H9 (cell line): ENCODE measurements around the gene CAND2. TPM values are rescaled to one million over a fixed set of nuclear protein-coding genes. Genes with fewer than 3 reads are reported as not detected.

ENCODE experiments used
- DNase-seq: peaks from one replicate; pipeline ENCODE4 v3.0.0-alpha.2; 2017
- H2AFZ ChIP-seq: one replicate; pipeline ENCODE4 v1.6.1; 2013; ENCODE audit warnings: mild to moderate bottlenecking, low read length, control low read depth, moderate library complexity
- H2AK5ac ChIP-seq: 2 replicates; pipeline ENCODE4 v1.6.1; 2013; ENCODE audit warnings: low read length, control low read depth, mixed read lengths; ENCODE audit not compliant: insufficient read length
- H2BK120ac ChIP-seq: one replicate; pipeline ENCODE4 v1.6.1; 2013; ENCODE audit warnings: low read depth, mild to moderate bottlenecking, low read length, control low read depth, inconsistent platforms; ENCODE audit not compliant: poor library complexity, severe bottlenecking
- H2BK12ac ChIP-seq: 2 replicates; pipeline ENCODE4 v1.6.1; 2013; ENCODE audit warnings: low read length, control low read depth, mixed read lengths, low read depth; ENCODE audit not compliant: insufficient read length
- H2BK15ac ChIP-seq: 2 replicates; pipeline ENCODE4 v1.6.1; 2013; ENCODE audit warnings: low read depth, low read length, control low read depth
- H2BK20ac ChIP-seq: one replicate; pipeline ENCODE4 v1.6.1; 2013; ENCODE audit warnings: low read depth, mild to moderate bottlenecking, low read length, control low read depth, inconsistent platforms; ENCODE audit not compliant: poor library complexity, severe bottlenecking
- H2BK5ac ChIP-seq: 2 replicates; pipeline ENCODE4 v1.6.1; 2013; ENCODE audit warnings: low read length, control low read depth, mixed read lengths; ENCODE audit not compliant: insufficient read length
- H3K14ac ChIP-seq: 2 replicates; pipeline ENCODE4 v1.6.1; 2013; ENCODE audit warnings: low read length, control low read depth; ENCODE audit not compliant: insufficient read depth
- H3K18ac ChIP-seq: 2 replicates; pipeline ENCODE4 v1.6.1; 2013; ENCODE audit warnings: low read depth, mild to moderate bottlenecking, mixed read lengths, low read length, control low read depth; ENCODE audit not compliant: insufficient read length
- H3K23ac ChIP-seq: 2 replicates; pipeline ENCODE4 v1.6.1; 2013; ENCODE audit warnings: low read length, control low read depth, mixed read lengths, low read depth; ENCODE audit not compliant: insufficient read length
- H3K23me2 ChIP-seq: 2 replicates; pipeline ENCODE4 v1.6.1; 2013; ENCODE audit warnings: low read depth, mild to moderate bottlenecking, mixed read lengths, low read length, control low read depth; ENCODE audit not compliant: insufficient read length, poor library complexity, severe bottlenecking
- H3K27ac ChIP-seq: 2 replicates; pipeline ENCODE4 v1.5.1; 2013; ENCODE audit warnings: low read length, control low read depth, mixed read lengths, low read depth; ENCODE audit not compliant: insufficient read length
- H3K27me3 ChIP-seq: 2 replicates; pipeline ENCODE4 v1.6.1; 2013; ENCODE audit warnings: low read length, control low read depth, inconsistent platforms; ENCODE audit not compliant: insufficient read depth
- H3K4ac ChIP-seq: 2 replicates; pipeline ENCODE4 v1.6.1; 2013; ENCODE audit warnings: low read depth, mild to moderate bottlenecking, control low read depth, inconsistent platforms, low read length, moderate library complexity
- H3K4me1 ChIP-seq: 2 replicates; pipeline ENCODE4 v1.6.1; 2013; ENCODE audit warnings: low read length, control low read depth, inconsistent platforms; ENCODE audit not compliant: insufficient read depth
- H3K4me2 ChIP-seq: 2 replicates; pipeline ENCODE4 v1.6.1; 2013; ENCODE audit warnings: low read length, control low read depth, mixed read lengths; ENCODE audit not compliant: insufficient read length, insufficient read depth
- H3K56ac ChIP-seq: 2 replicates; pipeline ENCODE4 v1.6.1; 2013; ENCODE audit warnings: low read depth, mild to moderate bottlenecking, mixed read lengths, low read length, control low read depth; ENCODE audit not compliant: insufficient read length
- H3K79me1 ChIP-seq: 2 replicates; pipeline ENCODE4 v1.6.1; 2013; ENCODE audit warnings: low read depth, mild to moderate bottlenecking, moderate library complexity, low read length, control low read depth, inconsistent platforms; ENCODE audit not compliant: insufficient read depth, poor library complexity, severe bottlenecking
- H3K79me2 ChIP-seq: 2 replicates; pipeline ENCODE4 v1.6.1; 2013; ENCODE audit warnings: low read length, control low read depth, inconsistent platforms; ENCODE audit not compliant: insufficient read depth
- H3K9ac ChIP-seq: 2 replicates; pipeline ENCODE4 v1.6.1; 2013; ENCODE audit warnings: low read length, control low read depth, mixed read lengths; ENCODE audit not compliant: insufficient read length; ENCODE audit errors: extremely low read depth
- H3K9me3 ChIP-seq: one replicate; pipeline ENCODE4 v1.6.1; 2013; ENCODE audit warnings: low read depth, low read length, inconsistent platforms; ENCODE audit not compliant: control insufficient read depth
- H3T11ph ChIP-seq: one replicate; pipeline ENCODE4 v1.6.1; 2013; ENCODE audit warnings: mild to moderate bottlenecking, low read length, control low read depth, inconsistent platforms
- H4K20me1 ChIP-seq: one replicate; pipeline ENCODE4 v1.6.1; 2013; ENCODE audit not compliant: control insufficient read depth, insufficient read length, insufficient read depth
- H4K5ac ChIP-seq: 2 replicates; pipeline ENCODE4 v1.6.1; 2013; ENCODE audit warnings: low read depth, mild to moderate bottlenecking, mixed read lengths, low read length, control low read depth; ENCODE audit not compliant: insufficient read length
- H4K8ac ChIP-seq: replicated peaks from 2 replicates; pipeline ENCODE4 v1.6.1; 2013; ENCODE audit warnings: low read length, control low read depth, mixed read lengths, low read depth; ENCODE audit not compliant: insufficient read length
- H4K91ac ChIP-seq: 2 replicates; pipeline ENCODE4 v1.6.1; 2013; ENCODE audit warnings: low read depth, mild to moderate bottlenecking, moderate library complexity, mixed read lengths, low read length, control low read depth; ENCODE audit not compliant: insufficient read length
- H3K27ac Mint-ChIP-seq, 3 experiments: 2 replicates in 2 of 3; 3 replicates in 1 of 3; pipeline ENCODE4 v1.8.0; 2020 to 2021; ENCODE audit warnings: mixed read lengths in 3 of 3, mild to moderate bottlenecking in 1 of 3, moderate library complexity in 1 of 3
- H3K27me3 Mint-ChIP-seq: 2 replicates; pipeline ENCODE4 v1.8.0; 2021; ENCODE audit warnings: low read depth, mild to moderate bottlenecking, moderate library complexity, mixed read lengths
- H3K36me3 Mint-ChIP-seq, 3 experiments: 2 replicates in 2 of 3; 3 replicates in 1 of 3; pipeline ENCODE4 v1.8.0; 2020 to 2021; ENCODE audit warnings: low read depth in 3 of 3, mixed read lengths in 3 of 3; ENCODE audit not compliant: insufficient read depth in 1 of 3
- H3K4me1 Mint-ChIP-seq, 2 experiments: 2 replicates each; pipeline ENCODE4 v1.8.0; 2020; ENCODE audit warnings: mixed read lengths in 2 of 2
- H3K4me3 Mint-ChIP-seq, 2 experiments: 2 replicates in 1 of 2; 3 replicates in 1 of 2; pipeline ENCODE4 v1.8.0; 2020 to 2021; ENCODE audit warnings: mild to moderate bottlenecking in 2 of 2, mixed read lengths in 2 of 2, moderate library complexity in 1 of 2
- H3K9me3 Mint-ChIP-seq, 2 experiments: 2 replicates in 1 of 2; 3 replicates in 1 of 2; pipeline ENCODE4 v1.8.0; 2020; ENCODE audit warnings: mild to moderate bottlenecking in 2 of 2, mixed read lengths in 2 of 2, moderate library complexity in 1 of 2
- WGBS: extraction: QIAGEN DNeasy Blood & Tissue Kit; methylation state at CpG from one replicate; pipeline ENCODE4 v1.1.7; 2013; ENCODE audit warnings: missing lambda C conversion rate, low lambda C conversion rate, mixed read lengths; ENCODE audit not compliant: insufficient read length; ENCODE audit errors: extremely low coverage; 5-methylcytosine and 5-hydroxymethylcytosine counted together
- total RNA-seq: library from RNA; stranded (reverse); gene quantifications from 2 replicates; pipeline ENCODE4 v1.2.1, GENCODE V29; 2021
- TF ChIP-seq, protein P1 (sequence below): fragments of 200-600 bp; sonication (generic); conservative IDR thresholded peaks from 3 replicates; pipeline ENCODE4 v1.8.0; 2021; ENCODE audit warnings: antibody characterized with exemption, mild to moderate bottlenecking

The CAND2 gene
- total RNA-seq, 1 experiment from 2014 or later, result 10.7 TPM

DNA sequence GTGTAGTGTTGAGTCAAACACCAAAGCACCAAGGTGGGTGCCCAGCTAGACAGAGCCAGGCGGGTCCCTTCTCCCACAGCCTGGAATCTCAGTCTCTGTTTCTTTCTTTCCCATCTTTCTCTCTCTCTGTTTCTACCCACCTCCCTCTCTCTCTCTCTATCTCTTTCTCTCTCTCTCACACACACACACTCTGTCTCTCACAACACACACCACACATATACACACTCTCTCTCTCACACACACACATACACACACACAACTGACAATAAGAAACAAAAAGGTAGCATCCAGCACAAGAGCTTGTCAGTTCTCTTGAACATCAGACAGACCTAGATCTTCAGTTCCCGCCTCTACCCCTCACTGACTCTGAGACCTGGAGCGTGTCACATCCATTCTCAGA, 39.8 kb upstream of the CAND2 start:
- Mint-ChIP-seq H3K27me3 (no peaks in the 10 kb centered on the region; the same call in 1 of the 2 replicates), H3K36me3 (no peaks in the 10 kb centered on the region), H3K4me1 (peaks cover 17% of the 10 kb centered on the region in 2 experiments), H3K4me3 (no peak overlapping the region), H3K27ac (no peak overlapping the region), H3K9me3 (no peaks in the 10 kb centered on the region)
- Histone ChIP-seq H3K79me1 (no peaks in the 10 kb centered on the region), H3K23me2 (no peaks in the 10 kb centered on the region), H3K18ac (no peak overlapping the region), H3K9ac (no peak overlapping the region), H3K27me3 (no peaks in the 10 kb centered on the region), H3K4me1 (no peaks in the 10 kb centered on the region), H2AK5ac (no peak overlapping the region), H3K4me2 (no peak overlapping the region), H2BK5ac (no peak overlapping the region), H2BK12ac (no peak overlapping the region), H3T11ph (no peak overlapping the region), H2BK120ac (no peak overlapping the region), H3K56ac (no peak overlapping the region), H2AFZ (no peak overlapping the region), H3K4ac (no peak overlapping the region), H4K8ac (no peak overlapping the region), H3K9me3 (no peaks in the 10 kb centered on the region), H2BK15ac (no peak overlapping the region), H4K91ac (no peak overlapping the region), H3K14ac (no peak overlapping the region), H4K20me1 (no peaks in the 10 kb centered on the region), H3K23ac (no peak overlapping the region), H3K27ac (no peak overlapping the region), H3K79me2 (no peaks in the 10 kb centered on the region), H2BK20ac (no peak overlapping the region), H4K5ac (no peak overlapping the region)
- TF ChIP-seq, protein P1, sequence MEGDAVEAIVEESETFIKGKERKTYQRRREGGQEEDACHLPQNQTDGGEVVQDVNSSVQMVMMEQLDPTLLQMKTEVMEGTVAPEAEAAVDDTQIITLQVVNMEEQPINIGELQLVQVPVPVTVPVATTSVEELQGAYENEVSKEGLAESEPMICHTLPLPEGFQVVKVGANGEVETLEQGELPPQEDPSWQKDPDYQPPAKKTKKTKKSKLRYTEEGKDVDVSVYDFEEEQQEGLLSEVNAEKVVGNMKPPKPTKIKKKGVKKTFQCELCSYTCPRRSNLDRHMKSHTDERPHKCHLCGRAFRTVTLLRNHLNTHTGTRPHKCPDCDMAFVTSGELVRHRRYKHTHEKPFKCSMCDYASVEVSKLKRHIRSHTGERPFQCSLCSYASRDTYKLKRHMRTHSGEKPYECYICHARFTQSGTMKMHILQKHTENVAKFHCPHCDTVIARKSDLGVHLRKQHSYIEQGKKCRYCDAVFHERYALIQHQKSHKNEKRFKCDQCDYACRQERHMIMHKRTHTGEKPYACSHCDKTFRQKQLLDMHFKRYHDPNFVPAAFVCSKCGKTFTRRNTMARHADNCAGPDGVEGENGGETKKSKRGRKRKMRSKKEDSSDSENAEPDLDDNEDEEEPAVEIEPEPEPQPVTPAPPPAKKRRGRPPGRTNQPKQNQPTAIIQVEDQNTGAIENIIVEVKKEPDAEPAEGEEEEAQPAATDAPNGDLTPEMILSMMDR, result no peak
- DNase-seq, result no peak
- no CpG with 5 or more reads among the region's 3 CpGs for WGBS
